BE2C (cell line): Measurements from ENCODE around the gene MTOR.
"Not testable (repeated sequence)": the region's sequence is repeated elsewhere in the genome, so short reads cannot be mapped to it uniquely, and the experiment has no call there.

ENCODE experiments used
- DNase-seq: peaks from one replicate; pipeline ENCODE4 v3.0.0-alpha.2; 2020
- H3K27me3 ChIP-seq: fragments of 250-450 bp; sonication (Bioruptor Pico); 2 replicates; pipeline ENCODE4 v1.5.1; 2020; ENCODE audit warnings: mild to moderate bottlenecking
- H3K36me3 ChIP-seq: fragments of 250-450 bp; sonication (Bioruptor Pico); 2 replicates; pipeline ENCODE4 v1.5.1; 2020; ENCODE audit warnings: mild to moderate bottlenecking
- H3K4me1 ChIP-seq: fragments of 250-450 bp; sonication (Bioruptor Pico); 2 replicates; pipeline ENCODE4 v1.5.1; 2020
- H3K4me3 ChIP-seq: 2 replicates; pipeline ENCODE4 v1.5.1; 2011; ENCODE audit warnings: low read depth, low read length
- H3K9me3 ChIP-seq: fragments of 250-450 bp; sonication (Bioruptor Pico); 2 replicates; pipeline ENCODE4 v1.5.1; 2020
- CTCF ChIP-seq: IDR thresholded peaks from 2 replicates; pipeline ENCODE4 v1.5.1; 2012; ENCODE audit warnings: mild to moderate bottlenecking, low read depth, low read length

Gene MTOR

GRCh38 chr1:11064942-11065341 lies 197.4 kb downstream of the MTOR start:
- no peak for TF ChIP-seq CTCF
- H3K36me3 ChIP-seq: peaks cover 28% of the 10 kb centered on the region
- H3K4me1 ChIP-seq: no peaks in the 10 kb centered on the region
- no peak overlapping the region for H3K4me3 ChIP-seq
- DNase-seq: no peak
- no peaks in the 10 kb centered on the region for H3K27me3 ChIP-seq
- H3K9me3 ChIP-seq: no peaks in the 10 kb centered on the region

DNA sequence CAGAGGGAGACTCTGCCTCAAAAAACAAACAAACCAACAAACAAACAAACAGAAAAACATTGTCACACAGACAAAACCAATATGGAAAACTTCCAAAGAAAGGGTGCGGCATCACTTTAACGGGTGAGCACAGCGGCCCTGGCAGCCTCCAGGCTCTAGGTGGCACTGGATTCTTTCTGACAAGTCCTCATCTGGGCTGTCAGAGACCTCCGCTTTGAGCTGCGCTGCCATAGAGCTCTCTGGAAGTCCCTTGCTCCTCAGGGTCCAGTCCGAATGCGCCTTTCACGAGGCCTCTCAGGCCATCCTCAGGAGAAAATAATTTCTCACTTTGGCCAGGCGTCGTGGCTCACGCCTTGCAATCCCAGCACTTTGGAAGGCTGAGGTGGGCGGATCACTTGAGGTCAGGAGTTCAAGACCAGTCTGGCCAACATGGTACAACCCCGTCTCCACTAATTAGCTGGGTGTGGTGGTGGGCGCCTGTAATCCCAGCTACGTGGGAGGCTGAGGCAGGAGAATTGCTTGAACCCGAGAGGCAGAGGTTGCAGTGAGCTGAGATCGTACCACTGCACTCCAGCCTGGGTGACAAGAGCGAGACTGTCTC lies 198.3 kb downstream of the MTOR start:
- peak; percentile 29 for TF ChIP-seq CTCF
- H3K36me3 ChIP-seq: peaks cover 24% of the 10 kb centered on the region
- H3K4me3 ChIP-seq, H3K9me3 ChIP-seq, H3K4me1 ChIP-seq, H3K27me3 ChIP-seq: not testable (repeated sequence)
- DNase-seq: peak; percentile 45

DNA sequence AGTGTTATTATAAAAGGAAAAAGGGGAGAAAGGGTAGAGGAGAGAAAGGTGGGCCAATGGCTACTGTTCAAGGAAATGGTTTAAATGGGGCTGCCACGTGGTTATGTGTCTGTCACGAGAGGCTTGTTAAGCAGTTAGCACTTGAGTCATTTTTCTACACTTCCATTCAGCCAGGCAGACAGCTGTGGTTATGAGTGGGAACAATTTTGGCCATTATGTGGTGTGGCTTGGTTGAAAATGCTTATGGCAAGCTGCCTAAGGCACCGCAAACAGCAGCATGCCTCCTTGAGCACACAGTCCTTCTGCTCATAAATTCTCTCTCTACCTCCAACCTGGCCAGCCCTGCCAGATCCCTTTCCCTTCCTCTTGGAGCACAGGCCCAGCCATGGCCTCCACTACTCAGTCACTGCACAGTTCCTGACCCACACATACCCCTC lies 199.4 kb downstream of the MTOR start:
- Histone ChIP-seq H3K4me3 (no peak overlapping the region), H3K36me3 (peaks cover 23% of the 10 kb centered on the region), H3K27me3 (no peaks in the 10 kb centered on the region), H3K9me3 (no peaks in the 10 kb centered on the region), H3K4me1 (no peaks in the 10 kb centered on the region)
- no peak for DNase-seq
- no peak for TF ChIP-seq CTCF

DNA sequence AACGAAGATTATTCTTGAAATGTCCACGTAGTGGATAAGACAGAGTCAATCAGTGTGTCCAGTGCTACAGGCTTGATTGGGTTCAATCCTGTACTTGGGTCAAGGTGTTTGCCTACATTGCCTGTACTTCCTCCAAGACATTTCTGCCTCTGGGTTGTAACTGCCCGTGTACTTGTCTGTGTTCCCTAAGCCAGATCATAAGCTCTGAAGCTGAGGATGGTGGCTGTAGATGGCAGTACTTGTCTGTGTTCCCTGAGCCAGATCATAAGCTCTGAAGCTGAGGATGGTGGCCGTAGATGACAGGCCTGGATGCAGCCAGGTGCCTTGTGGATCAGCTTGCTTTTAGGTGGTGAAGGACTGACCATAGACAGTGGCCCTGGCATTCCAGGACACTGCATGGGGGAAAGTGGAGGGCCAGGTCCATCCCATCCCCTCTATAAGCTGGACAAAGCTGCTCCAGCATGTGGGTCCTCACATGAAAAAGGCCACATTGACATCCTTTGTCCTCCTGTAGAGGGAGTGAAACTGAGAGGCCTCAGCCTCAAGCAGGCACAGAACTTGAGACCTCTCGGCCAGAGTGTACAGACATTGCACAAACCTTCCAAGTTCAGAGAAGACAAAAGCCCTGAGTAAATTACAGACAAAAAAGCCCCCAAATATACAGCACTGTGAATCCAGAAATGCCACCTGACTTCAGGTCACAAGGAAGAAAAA lies 200.5 kb downstream of the MTOR start:
- no peak for DNase-seq
- H3K27me3 ChIP-seq: no peaks in the 10 kb centered on the region
- no peaks in the 10 kb centered on the region for H3K4me1 ChIP-seq
- no peak overlapping the region for H3K4me3 ChIP-seq
- H3K9me3 ChIP-seq: no peaks in the 10 kb centered on the region
- peaks cover 25% of the 10 kb centered on the region for H3K36me3 ChIP-seq
- no peak for TF ChIP-seq CTCF

- DNase-seq: peak; percentile 90
- peaks cover 23% of the 10 kb centered on the region for H3K36me3 ChIP-seq
- H3K9me3 ChIP-seq: no peaks in the 10 kb centered on the region
- H3K27me3 ChIP-seq: no peaks in the 10 kb centered on the region
- H3K4me1 ChIP-seq: no peaks in the 10 kb centered on the region
- H3K4me3 ChIP-seq: peak within 1 kb of the TSS; percentile 79
- no peak for TF ChIP-seq CTCF
Observed at GRCh38 chr1:11059968-11060830, 202.2 kb downstream of the MTOR start, which contains the start of gene SRM. Gene SRM (minus strand): TSS chr1:11060018. CDS start chr1:11059943, 75 bp downstream.
